Loucy (cell line): ENCODE results near the gene ACOXL.

ENCODE experiments used
- EZH2phosphoT487 ChIP-seq: fragments of 200-600 bp; IDR thresholded peaks from 2 replicates; pipeline ENCODE4 v1.6.1; 2018; ENCODE audit warnings: antibody characterized with exemption, mild to moderate bottlenecking, moderate library complexity, borderline replicate concordance
- TF ChIP-seq, protein P1 (sequence below): fragments of 200-600 bp; sonication (generic); conservative IDR thresholded peaks from 2 replicates; pipeline ENCODE4 v1.5.1; 2014; ENCODE audit warnings: mild to moderate bottlenecking, antibody characterized with exemption, low read length

GRCh38 chr2:111119822-111120252, 387.5 kb downstream of the ACOXL start:
- TF ChIP-seq, protein P1, sequence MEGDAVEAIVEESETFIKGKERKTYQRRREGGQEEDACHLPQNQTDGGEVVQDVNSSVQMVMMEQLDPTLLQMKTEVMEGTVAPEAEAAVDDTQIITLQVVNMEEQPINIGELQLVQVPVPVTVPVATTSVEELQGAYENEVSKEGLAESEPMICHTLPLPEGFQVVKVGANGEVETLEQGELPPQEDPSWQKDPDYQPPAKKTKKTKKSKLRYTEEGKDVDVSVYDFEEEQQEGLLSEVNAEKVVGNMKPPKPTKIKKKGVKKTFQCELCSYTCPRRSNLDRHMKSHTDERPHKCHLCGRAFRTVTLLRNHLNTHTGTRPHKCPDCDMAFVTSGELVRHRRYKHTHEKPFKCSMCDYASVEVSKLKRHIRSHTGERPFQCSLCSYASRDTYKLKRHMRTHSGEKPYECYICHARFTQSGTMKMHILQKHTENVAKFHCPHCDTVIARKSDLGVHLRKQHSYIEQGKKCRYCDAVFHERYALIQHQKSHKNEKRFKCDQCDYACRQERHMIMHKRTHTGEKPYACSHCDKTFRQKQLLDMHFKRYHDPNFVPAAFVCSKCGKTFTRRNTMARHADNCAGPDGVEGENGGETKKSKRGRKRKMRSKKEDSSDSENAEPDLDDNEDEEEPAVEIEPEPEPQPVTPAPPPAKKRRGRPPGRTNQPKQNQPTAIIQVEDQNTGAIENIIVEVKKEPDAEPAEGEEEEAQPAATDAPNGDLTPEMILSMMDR: no peak
- no peak for TF ChIP-seq EZH2phosphoT487
